Stomach (tissue), 9 donors: ENCODE measurements around the gene USH1G. TPM values are rescaled to one million over a fixed set of nuclear protein-coding genes. Genes with fewer than 3 reads are reported as not detected.

Source experiments
- DNase-seq, 2 donors: peaks; one replicate each; pipeline versions ENCODE4 v3.0.0 to v3.0.0-alpha.2; 2013 to 2019
- H3K27ac ChIP-seq, 5 donors: fragments of 200-600 bp in 4 of 5; sonication (generic) in 4 of 5; one replicate each; pipeline ENCODE4 v1.5.1; 2013 to 2019; ENCODE audit warnings: mild to moderate bottlenecking in 1 of 5, moderate library complexity in 1 of 5
- H3K27me3 ChIP-seq, 3 donors: fragments of 200-600 bp; sonication (generic); one replicate each; pipeline ENCODE4 v1.5.1; 2017 to 2019; ENCODE audit warnings: mixed run types in 1 of 3
- H3K36me3 ChIP-seq, 4 donors: fragments of 200-600 bp; sonication (generic); 1 replicate in 3 of 4; 2 replicates in 1 of 4; pipeline ENCODE4 v1.5.1; 2016 to 2019
- H3K4me1 ChIP-seq, 4 donors: fragments of 200-600 bp; sonication (generic); one replicate each; pipeline ENCODE4 v1.5.1; 2016 to 2019
- H3K4me3 ChIP-seq, 4 donors: fragments of 200-600 bp; sonication (generic) in 3 of 4; one replicate each; pipeline ENCODE4 v1.5.1; 2016 to 2019; ENCODE audit warnings: mild to moderate bottlenecking in 1 of 4
- H3K9me3 ChIP-seq, 4 donors: fragments of 200-600 bp; sonication (generic); one replicate each; pipeline ENCODE4 v1.5.1; 2016 to 2019
- CTCF ChIP-seq, 7 experiments: fragments of 450-650 bp in 4 of 7; fragments of 200-600 bp in 3 of 7; sonication (generic) in 3 of 7; IDR thresholded peaks; one replicate each; pipeline ENCODE4 v1.5.1; 2016 to 2019; ENCODE audit warnings: antibody characterized with exemption in 7 of 7, control low read depth in 2 of 7, mild to moderate bottlenecking in 1 of 7
- EP300 ChIP-seq: sonication (generic); formaldehyde crosslinking; IDR thresholded peaks from one replicate; pipeline ENCODE4 v1.6.1; 2017; ENCODE audit warnings: antibody characterized with exemption
- POLR2A ChIP-seq, 4 donors: fragments of 450-650 bp; IDR thresholded peaks; one replicate each; pipeline ENCODE4 v1.6.1; 2016; ENCODE audit warnings: antibody characterized with exemption in 4 of 4, control low read depth in 2 of 4, mild to moderate bottlenecking in 1 of 4, moderate library complexity in 1 of 4
- POLR2AphosphoS5 ChIP-seq, 3 donors: sonication (generic); formaldehyde crosslinking; IDR thresholded peaks; one replicate each; pipeline ENCODE4 v1.6.1; 2016; ENCODE audit warnings: antibody characterized with exemption in 3 of 3
- WGBS, 5 donors: extraction: QIAGEN DNeasy Blood & Tissue Kit in 3 of 5; methylation state at CpG; one replicate each; pipeline versions ENCODE4 v1.1.5 to v1.1.7; 2013 to 2018; 5-methylcytosine and 5-hydroxymethylcytosine counted together
- intact Hi-C: fragments of 100-400 bp; cut with DNase I; formaldehyde crosslinking; loops from one replicate; pipeline ENCODE4 v1.15.1; 2023; ENCODE audit warnings: low total_unique reads
- polyA plus RNA-seq, 3 donors: library from polyadenylated mRNA; stranded (reverse); fragments of 200-250 nt; gene quantifications; one replicate each; pipeline ENCODE4 v1.2.3, GENCODE V29; 2013
- total RNA-seq, 5 donors: library from RNA; depleted of rRNA; stranded (reverse); fragments of >200 nt; gene quantifications; one replicate each; pipeline versions ENCODE4 v1.1.0 to v1.2.3, GENCODE V29; 2014 to 2016
- donor health status: healthy with polysubstance abuse.
- donor health status: Bipolar disorder and iron deficiency.
- donor health status: healthy.

Gene USH1G
- total and polyA plus RNA-seq, 8 donors, result 0.18 to 1.0 TPM; not detected in 6

- Histone ChIP-seq H3K9me3 (no peaks in the 10 kb centered on the region), H3K27me3 (no peaks in the 10 kb centered on the region), H3K4me1 (peaks cover 5 to 30% (median 13%) of the 10 kb centered on the region in 4 donors), H3K36me3 (peaks cover 35 to 92% (median 80%) of the 10 kb centered on the region in 4 donors), H3K4me3 (no peak overlapping the region), H3K27ac (no peak overlapping the region)
- peak; percentile 81 to 86 for DNase-seq
- TF ChIP-seq POLR2AphosphoS5 (IDR thresholded peaks at IDR 0.05) (no peak), CTCF (IDR thresholded peaks at IDR 0.05) (peak in 6 of 7 experiments; percentile 12 to 97 (median 88))
- 44 to 51% (median 48%) methylated on average over 24 to 33 of the region's 33 CpGs for WGBS, 5 donors
- intact Hi-C loops, result no loop called here
These were observed 35.1 kb upstream of the USH1G start for GRCh38 chr17:74957935-74958740.

GRCh38 chr17:74956093-74956492 lies 33.0 kb upstream of the USH1G start:
- no peak for TF ChIP-seq POLR2AphosphoS5 (IDR thresholded peaks at IDR 0.05)
- TF ChIP-seq POLR2A (IDR thresholded peaks at IDR 0.05), result no peak
- no peak for TF ChIP-seq EP300
- TF ChIP-seq CTCF (IDR thresholded peaks at IDR 0.05), result no peak
- H3K27me3 ChIP-seq, result peaks cover 0 to 18% (median 0%) of the 10 kb centered on the region in 3 donors
- WGBS, 5 donors, result 78 to 86% (median 80%) methylated on average over 3 to 4 of the region's 4 CpGs
- DNase-seq, result no peak
- H3K9me3 ChIP-seq, result no peaks in the 10 kb centered on the region
- no peak overlapping the region for H3K27ac ChIP-seq
- peaks cover 0 to 14% (median 4%) of the 10 kb centered on the region in 4 donors for H3K4me1 ChIP-seq
- intact Hi-C loops, result no loop called here
- H3K4me3 ChIP-seq, result no peak overlapping the region
- peaks cover 43 to 95% (median 84%) of the 10 kb centered on the region in 4 donors for H3K36me3 ChIP-seq

GRCh38 chr17:74954665-74955421 lies 31.8 kb upstream of the USH1G start:
- TF ChIP-seq POLR2A (IDR thresholded peaks at IDR 0.05), result no peak
- TF ChIP-seq CTCF (IDR thresholded peaks at IDR 0.05), result no peak
- TF ChIP-seq EP300, result no peak
- no peak for TF ChIP-seq POLR2AphosphoS5 (IDR thresholded peaks at IDR 0.05)
- intact Hi-C loops, result no loop called here
- Histone ChIP-seq H3K36me3 (peaks cover 37 to 88% (median 80%) of the 10 kb centered on the region in 4 donors), H3K27ac (no peak overlapping the region), H3K27me3 (peaks cover 0 to 27% (median 0%) of the 10 kb centered on the region in 3 donors), H3K9me3 (no peaks in the 10 kb centered on the region), H3K4me3 (no peak overlapping the region), H3K4me1 (peaks cover 0 to 6% (median 2%) of the 10 kb centered on the region in 4 donors)
- DNase-seq, result no peak
- 70 to 79% (median 75%) methylated on average over 13 of the region's 13 CpGs for WGBS, 5 donors

- WGBS, 5 donors, result 87 to 95% (median 91%) methylated on average over 7 to 15 of the region's 15 CpGs
- Histone ChIP-seq H3K4me3 (no peak overlapping the region), H3K9me3 (no peaks in the 10 kb centered on the region), H3K36me3 (peaks cover 37 to 81% (median 75%) of the 10 kb centered on the region in 4 donors), H3K27ac (no peak overlapping the region), H3K4me1 (peaks cover 0 to 6% (median 2%) of the 10 kb centered on the region in 4 donors), H3K27me3 (peaks cover 0 to 27% (median 0%) of the 10 kb centered on the region in 3 donors)
- TF ChIP-seq EP300 (no peak), CTCF (IDR thresholded peaks at IDR 0.05) (no peak), POLR2AphosphoS5 (IDR thresholded peaks at IDR 0.05) (no peak), POLR2A (IDR thresholded peaks at IDR 0.05) (no peak)
- intact Hi-C loops, result no loop called here
- DNase-seq, result no peak
These were observed 31.1 kb upstream of the USH1G start for GRCh38 chr17:74954115-74954514.
